Measurements from ENCODE around the gene GPR50. TPM values are rescaled to one million over a fixed set of nuclear protein-coding genes. Genes with fewer than 3 reads are reported as not detected.

Gene GPR50
- total and polyA plus RNA-seq, 2 of the 13 experiments (the other 11 are each of a cell fraction or from before 2014, with no cell fraction given), result not detected

DNA sequence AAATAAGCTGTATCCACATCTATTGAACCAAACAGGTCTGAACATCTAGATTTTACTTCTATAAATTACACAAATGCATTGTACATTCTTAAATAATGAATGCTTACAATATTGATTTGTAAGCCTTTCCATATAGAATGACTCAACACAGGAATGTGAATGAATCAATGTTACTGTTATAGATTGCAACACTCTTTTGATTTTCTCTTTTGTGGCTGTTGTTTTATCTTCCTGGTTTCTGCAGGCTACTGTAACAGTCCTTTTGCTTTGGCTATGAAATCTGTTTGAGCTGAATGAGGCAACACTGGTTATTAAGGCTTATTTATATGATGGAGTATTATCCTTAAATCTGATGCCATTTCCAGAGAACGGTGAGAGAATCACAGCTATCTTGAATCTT is 49.5 kb downstream of the GPR50 start (continued):
- TF ChIP-seq, protein P1, sequence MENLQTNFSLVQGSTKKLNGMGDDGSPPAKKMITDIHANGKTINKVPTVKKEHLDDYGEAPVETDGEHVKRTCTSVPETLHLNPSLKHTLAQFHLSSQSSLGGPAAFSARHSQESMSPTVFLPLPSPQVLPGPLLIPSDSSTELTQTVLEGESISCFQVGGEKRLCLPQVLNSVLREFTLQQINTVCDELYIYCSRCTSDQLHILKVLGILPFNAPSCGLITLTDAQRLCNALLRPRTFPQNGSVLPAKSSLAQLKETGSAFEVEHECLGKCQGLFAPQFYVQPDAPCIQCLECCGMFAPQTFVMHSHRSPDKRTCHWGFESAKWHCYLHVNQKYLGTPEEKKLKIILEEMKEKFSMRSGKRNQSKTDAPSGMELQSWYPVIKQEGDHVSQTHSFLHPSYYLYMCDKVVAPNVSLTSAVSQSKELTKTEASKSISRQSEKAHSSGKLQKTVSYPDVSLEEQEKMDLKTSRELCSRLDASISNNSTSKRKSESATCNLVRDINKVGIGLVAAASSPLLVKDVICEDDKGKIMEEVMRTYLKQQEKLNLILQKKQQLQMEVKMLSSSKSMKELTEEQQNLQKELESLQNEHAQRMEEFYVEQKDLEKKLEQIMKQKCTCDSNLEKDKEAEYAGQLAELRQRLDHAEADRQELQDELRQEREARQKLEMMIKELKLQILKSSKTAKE (CRISPR knock-in tag; IDR thresholded peaks at IDR 0.05; ENCODE audit: borderline replicate concordance), result no peak

DNA sequence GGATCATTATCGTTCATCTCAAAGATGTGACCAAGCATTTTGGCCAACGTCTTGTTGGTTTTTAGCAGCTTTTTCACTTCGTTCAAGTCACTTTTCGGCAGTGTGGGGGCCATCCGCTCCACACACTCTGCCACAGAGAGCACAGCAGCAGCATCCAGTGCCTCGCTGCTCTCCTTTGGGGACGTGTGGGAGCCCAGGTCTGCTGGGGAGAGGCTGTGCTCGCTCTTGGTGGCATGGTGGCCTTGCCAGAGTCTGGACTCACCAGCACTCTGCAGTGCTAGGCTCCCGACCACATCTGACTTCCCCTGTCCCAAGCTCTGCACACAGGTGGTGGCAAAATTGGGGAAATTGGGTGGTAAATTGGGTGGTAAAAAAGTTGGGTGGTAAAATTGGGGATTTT is 50.6 kb downstream of the GPR50 start:
- H4K20me1 ChIP-seq (ENCODE audit: insufficient read depth, low read length), result no peaks in the 10 kb centered on the region
- no peak for ATAC-seq
- H2AFZ ChIP-seq (ENCODE audit: low read length), result no peak overlapping the region
- WGBS (ENCODE audit: low lambda C conversion rate), result 27% methylated on average over 6 of the region's 9 CpGs
- H3K36me3 ChIP-seq (replicated peaks in 1 of 2; ENCODE audit: control insufficient read depth in 1 of 2, insufficient read depth in 2 of 2, low read length in 2 of 2), result no peaks in the 10 kb centered on the region
- CTCF ChIA-PET (ENCODE audit: low intra/inter-chr PET ratio, low total read pairs), result no interaction called here
- intact Hi-C loops (cut with micrococcal nuclease; ENCODE audit: unreplicated experiment), result no loop called here
- H3K4me1 ChIP-seq (ENCODE audit: insufficient read depth, low read length), result no peaks in the 10 kb centered on the region
- POLR2A ChIA-PET, result no interaction called here
- no peak overlapping the region for H3K9ac ChIP-seq (ENCODE audit: insufficient read depth, low read depth, low read length)
- TF ChIP-seq SNRNP70 (IDR thresholded peaks at IDR 0.05; ENCODE audit: low read depth, low read length), result no peak
- TF ChIP-seq ZNF264 (CRISPR knock-in tag; IDR thresholded peaks at IDR 0.05), result no peak
- TF ChIP-seq AHR (CRISPR knock-in tag; IDR thresholded peaks at IDR 0.05), result no peak
- TF ChIP-seq BRCA1 (CRISPR knock-in tag; IDR thresholded peaks at IDR 0.05), result no peak
- no peak for TF ChIP-seq ETV6 (CRISPR knock-in tag; conservative IDR thresholded peaks at IDR 0.05)
- no peak for TF ChIP-seq DNMT1 (CRISPR knock-in tag; IDR thresholded peaks at IDR 0.05)
- no peak for TF ChIP-seq ZNF12 (CRISPR knock-in tag; IDR thresholded peaks at IDR 0.05)
- TF ChIP-seq, protein P2, sequence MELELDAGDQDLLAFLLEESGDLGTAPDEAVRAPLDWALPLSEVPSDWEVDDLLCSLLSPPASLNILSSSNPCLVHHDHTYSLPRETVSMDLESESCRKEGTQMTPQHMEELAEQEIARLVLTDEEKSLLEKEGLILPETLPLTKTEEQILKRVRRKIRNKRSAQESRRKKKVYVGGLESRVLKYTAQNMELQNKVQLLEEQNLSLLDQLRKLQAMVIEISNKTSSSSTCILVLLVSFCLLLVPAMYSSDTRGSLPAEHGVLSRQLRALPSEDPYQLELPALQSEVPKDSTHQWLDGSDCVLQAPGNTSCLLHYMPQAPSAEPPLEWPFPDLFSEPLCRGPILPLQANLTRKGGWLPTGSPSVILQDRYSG (CRISPR knock-in tag; IDR thresholded peaks at IDR 0.05), result no peak
- TF ChIP-seq ZNF446 (CRISPR knock-in tag; IDR thresholded peaks at IDR 0.05), result no peak
- FAIRE-seq, result no peak
- no peak overlapping the region for H3K27ac ChIP-seq (ENCODE audit: extremely low read length, insufficient read depth, low read length)
- no peaks in the 10 kb centered on the region for H3K9me3 ChIP-seq (ENCODE audit: low read length)
- no peak overlapping the region for H3K4me2 ChIP-seq (ENCODE audit: low read depth, low read length)
- no peak overlapping the region for H3K4me3 ChIP-seq (replicated peaks in 1 of 3; ENCODE audit: insufficient read depth in 1 of 3, low read depth in 2 of 3, low read length in 3 of 3)
- no peaks in the 10 kb centered on the region; a peak in 1 of 5 replicates for H3K27me3 ChIP-seq (ENCODE audit: control insufficient read depth in 1 of 2, insufficient read depth in 2 of 2, low read length in 2 of 2)
- DNase-seq (ENCODE audit: low spot score), result no peak
- in situ Hi-C loops (cut with HindIII; ENCODE audit: extremely low pct_ligation_motif_present, low pct_unique_long_range_greater_than_20kb), result no loop called here
- no TSS peak for BruUV-seq (replicated peaks)
- no peaks in the 10 kb centered on the region for H3K79me2 ChIP-seq (ENCODE audit: insufficient read depth, low read length)
